T-helper 2 cell treated with Interferon-gamma antibody and Interleukin-4, amounts not matched to agents 5 μg/mL and 100 μg/mL, for 36 hours (primary cell): ENCODE results near the gene WAPL.
"Not testable (repeated sequence)": the region's sequence is repeated elsewhere in the genome, so short reads cannot be mapped to it uniquely, and the experiment has no call there.

Experiments
- DNase-seq: peaks from one replicate; pipeline ENCODE4 v3.0.0; 2021; ENCODE audit warnings: low spot score
- H3K27ac Mint-ChIP-seq: one replicate; pipeline ENCODE4 v1.8.0; 2021; ENCODE audit warnings: mild to moderate bottlenecking, mixed read lengths
- H3K27me3 Mint-ChIP-seq: one replicate; pipeline ENCODE4 v1.8.0; 2021; ENCODE audit warnings: low read depth, mixed read lengths
- H3K36me3 Mint-ChIP-seq: one replicate; pipeline ENCODE4 v1.8.0; 2021; ENCODE audit warnings: low read depth, mixed read lengths
- H3K4me1 Mint-ChIP-seq: one replicate; pipeline ENCODE4 v1.8.0; 2021; ENCODE audit warnings: low read depth, mixed read lengths
- H3K4me3 Mint-ChIP-seq: one replicate; pipeline ENCODE4 v1.8.0; 2022; ENCODE audit warnings: mild to moderate bottlenecking, moderate library complexity, mixed read lengths
- H3K9me3 Mint-ChIP-seq: one replicate; pipeline ENCODE4 v1.8.0; 2021; ENCODE audit warnings: mixed read lengths

Gene WAPL

GRCh38 chr10:86390337-86391120 is 131.1 kb downstream of the WAPL start:
- H3K36me3 Mint-ChIP-seq = no peaks in the 10 kb centered on the region
- peaks cover 4% of the 10 kb centered on the region for H3K4me1 Mint-ChIP-seq
- no peaks in the 10 kb centered on the region for H3K9me3 Mint-ChIP-seq
- peaks cover 46% of the 10 kb centered on the region for H3K27me3 Mint-ChIP-seq
- no peak overlapping the region for H3K27ac Mint-ChIP-seq
- DNase-seq = no peak
- peak overlapping the region; percentile 20 for H3K4me3 Mint-ChIP-seq

GRCh38 chr10:86389441-86390193 is 132.0 kb downstream of the WAPL start:
- Mint-ChIP-seq H3K4me1 (peaks cover 4% of the 10 kb centered on the region), H3K36me3 (no peaks in the 10 kb centered on the region), H3K27ac (no peak overlapping the region), H3K27me3 (peaks cover 51% of the 10 kb centered on the region), H3K9me3 (no peaks in the 10 kb centered on the region), H3K4me3 (peak overlapping the region; percentile 81)
- DNase-seq = no peak

- Mint-ChIP-seq H3K27me3 (peaks cover 53% of the 10 kb centered on the region), H3K4me3 (peak overlapping the region; percentile 81)
- H3K9me3 Mint-ChIP-seq, H3K4me1 Mint-ChIP-seq, H3K27ac Mint-ChIP-seq, H3K36me3 Mint-ChIP-seq, DNase-seq: not testable (repeated sequence)
These were observed 132.5 kb downstream of the WAPL start for GRCh38 chr10:86389109-86389440.

GRCh38 chr10:86388119-86388704 is 133.4 kb downstream of the WAPL start:
- Mint-ChIP-seq H3K27ac (no peak overlapping the region), H3K27me3 (peaks cover 57% of the 10 kb centered on the region), H3K36me3 (no peaks in the 10 kb centered on the region), H3K4me1 (peaks cover 4% of the 10 kb centered on the region), H3K4me3 (no peak overlapping the region), H3K9me3 (no peaks in the 10 kb centered on the region)
- DNase-seq = no peak

GRCh38 chr10:86387178-86387794 is 134.3 kb downstream of the WAPL start:
- Mint-ChIP-seq H3K27me3 (peaks cover 59% of the 10 kb centered on the region), H3K4me3 (no peak overlapping the region), H3K27ac (no peak overlapping the region), H3K9me3 (no peaks in the 10 kb centered on the region), H3K36me3 (no peaks in the 10 kb centered on the region), H3K4me1 (peaks cover 4% of the 10 kb centered on the region)
- DNase-seq = no peak

GRCh38 chr10:86385806-86386205 is 135.8 kb downstream of the WAPL start:
- peaks cover 62% of the 10 kb centered on the region for H3K27me3 Mint-ChIP-seq
- H3K4me1 Mint-ChIP-seq = peaks cover 2% of the 10 kb centered on the region
- no peaks in the 10 kb centered on the region for H3K36me3 Mint-ChIP-seq
- no peaks in the 10 kb centered on the region for H3K9me3 Mint-ChIP-seq
- no peak overlapping the region for H3K27ac Mint-ChIP-seq
- no peak overlapping the region for H3K4me3 Mint-ChIP-seq
- no peak for DNase-seq
